K562 (cell line): ENCODE measurements around the gene CERS6.

Experiments used
- EP300 ChIP-seq: IDR thresholded peaks from 2 replicates; pipeline ENCODE4 v1.6.1; 2012; ENCODE audit warnings: low read length, improper control_type of control experiment
- HSF4 ChIP-seq: fragments of 250-450 bp; sonication (Bioruptor Pico); IDR thresholded peaks from 2 replicates; pipeline ENCODE4 v2.1.2; 2022; ENCODE audit warnings: mild to moderate bottlenecking, moderate library complexity, borderline replicate concordance
- MTA3 ChIP-seq: fragments of 450-650 bp; formaldehyde crosslinking; IDR thresholded peaks from 2 replicates; pipeline ENCODE4 v1.6.1; 2017; ENCODE audit warnings: mild to moderate bottlenecking, borderline replicate concordance
- NCOA1 ChIP-seq: fragments of 450-650 bp; IDR thresholded peaks from 2 replicates; pipeline ENCODE4 v1.6.1; 2016; ENCODE audit warnings: low read depth
- NFYB ChIP-seq: IDR thresholded peaks from 2 replicates; pipeline ENCODE4 v1.6.1; 2011; ENCODE audit warnings: mild to moderate bottlenecking, moderate library complexity; ENCODE audit not compliant: insufficient read length; ENCODE audit errors: extremely low read depth
- POLR2A ChIP-seq: fragments of 450-650 bp; conservative IDR thresholded peaks from 2 replicates; pipeline ENCODE4 v1.6.1; 2016
- POLR2AphosphoS5 ChIP-seq: IDR thresholded peaks from 2 replicates; pipeline ENCODE4 v1.6.1; 2011; ENCODE audit warnings: mild to moderate bottlenecking, low read depth, low read length, moderate library complexity; ENCODE audit not compliant: control insufficient read depth, insufficient read depth
- SRF ChIP-seq, 2 experiments: fragments of 250-450, 450-650 bp in 1 of 2; sonication (Bioruptor Pico) in 1 of 2; sonication (generic) in 1 of 2; formaldehyde crosslinking; IDR thresholded peaks; 2 replicates each; pipeline versions ENCODE4 v1.5.0 to v1.5.1; 2020 to 2022; ENCODE audit warnings: mild to moderate bottlenecking in 1 of 2, missing genetic modification reagents in 1 of 2
- ZNF384 ChIP-seq: IDR thresholded peaks from 2 replicates; pipeline ENCODE4 v1.6.1; 2012; ENCODE audit warnings: low read depth, low read length, improper control_type of control experiment
- TF ChIP-seq, protein P1 (sequence below): fragments of 450-650 bp; IDR thresholded peaks from 2 replicates; pipeline ENCODE4 v1.6.1; 2017; ENCODE audit warnings: antibody characterized with exemption, mild to moderate bottlenecking
- TF ChIP-seq, protein P2 (sequence below): fragments of 250-450 bp; sonication (Bioruptor Pico); IDR thresholded peaks from 2 replicates; pipeline ENCODE4 v1.4.0; 2020; ENCODE audit warnings: mild to moderate bottlenecking, moderate library complexity, borderline replicate concordance

DNA sequence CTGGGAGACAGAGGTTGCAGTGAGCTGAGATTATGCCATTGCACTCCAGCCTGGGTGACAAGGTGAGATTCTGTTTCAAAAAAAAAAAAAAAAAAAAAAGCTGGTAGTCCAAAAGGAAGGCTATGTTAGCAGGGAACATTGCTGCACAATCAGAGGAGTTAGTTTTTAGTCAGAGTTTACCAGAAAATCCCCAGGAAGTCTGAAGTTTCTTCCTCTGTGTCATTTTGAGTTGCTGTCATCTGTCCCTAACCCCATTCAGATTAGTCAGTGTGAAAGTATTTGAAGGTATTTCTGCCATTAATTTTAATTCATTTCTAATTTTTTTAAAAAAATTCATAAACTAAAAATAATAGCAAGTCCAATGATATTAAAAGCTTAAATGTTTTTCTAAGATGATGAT lies 33.5 kb upstream of the CERS6 start:
- TF ChIP-seq HSF4 (CRISPR knock-in tag) = no peak
- no peak for TF ChIP-seq POLR2AphosphoS5
- TF ChIP-seq, protein P1, sequence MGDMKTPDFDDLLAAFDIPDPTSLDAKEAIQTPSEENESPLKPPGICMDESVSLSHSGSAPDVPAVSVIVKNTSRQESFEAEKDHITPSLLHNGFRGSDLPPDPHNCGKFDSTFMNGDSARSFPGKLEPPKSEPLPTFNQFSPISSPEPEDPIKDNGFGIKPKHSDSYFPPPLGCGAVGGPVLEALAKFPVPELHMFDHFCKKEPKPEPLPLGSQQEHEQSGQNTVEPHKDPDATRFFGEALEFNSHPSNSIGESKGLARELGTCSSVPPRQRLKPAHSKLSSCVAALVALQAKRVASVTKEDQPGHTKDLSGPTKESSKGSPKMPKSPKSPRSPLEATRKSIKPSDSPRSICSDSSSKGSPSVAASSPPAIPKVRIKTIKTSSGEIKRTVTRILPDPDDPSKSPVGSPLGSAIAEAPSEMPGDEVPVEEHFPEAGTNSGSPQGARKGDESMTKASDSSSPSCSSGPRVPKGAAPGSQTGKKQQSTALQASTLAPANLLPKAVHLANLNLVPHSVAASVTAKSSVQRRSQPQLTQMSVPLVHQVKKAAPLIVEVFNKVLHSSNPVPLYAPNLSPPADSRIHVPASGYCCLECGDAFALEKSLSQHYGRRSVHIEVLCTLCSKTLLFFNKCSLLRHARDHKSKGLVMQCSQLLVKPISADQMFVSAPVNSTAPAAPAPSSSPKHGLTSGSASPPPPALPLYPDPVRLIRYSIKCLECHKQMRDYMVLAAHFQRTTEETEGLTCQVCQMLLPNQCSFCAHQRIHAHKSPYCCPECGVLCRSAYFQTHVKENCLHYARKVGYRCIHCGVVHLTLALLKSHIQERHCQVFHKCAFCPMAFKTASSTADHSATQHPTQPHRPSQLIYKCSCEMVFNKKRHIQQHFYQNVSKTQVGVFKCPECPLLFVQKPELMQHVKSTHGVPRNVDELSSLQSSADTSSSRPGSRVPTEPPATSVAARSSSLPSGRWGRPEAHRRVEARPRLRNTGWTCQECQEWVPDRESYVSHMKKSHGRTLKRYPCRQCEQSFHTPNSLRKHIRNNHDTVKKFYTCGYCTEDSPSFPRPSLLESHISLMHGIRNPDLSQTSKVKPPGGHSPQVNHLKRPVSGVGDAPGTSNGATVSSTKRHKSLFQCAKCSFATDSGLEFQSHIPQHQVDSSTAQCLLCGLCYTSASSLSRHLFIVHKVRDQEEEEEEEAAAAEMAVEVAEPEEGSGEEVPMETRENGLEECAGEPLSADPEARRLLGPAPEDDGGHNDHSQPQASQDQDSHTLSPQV = no peak
- TF ChIP-seq POLR2A = no peak
- TF ChIP-seq MTA3 = no peak
- no peak for TF ChIP-seq NCOA1
- TF ChIP-seq EP300 = no peak
- TF ChIP-seq, protein P2, sequence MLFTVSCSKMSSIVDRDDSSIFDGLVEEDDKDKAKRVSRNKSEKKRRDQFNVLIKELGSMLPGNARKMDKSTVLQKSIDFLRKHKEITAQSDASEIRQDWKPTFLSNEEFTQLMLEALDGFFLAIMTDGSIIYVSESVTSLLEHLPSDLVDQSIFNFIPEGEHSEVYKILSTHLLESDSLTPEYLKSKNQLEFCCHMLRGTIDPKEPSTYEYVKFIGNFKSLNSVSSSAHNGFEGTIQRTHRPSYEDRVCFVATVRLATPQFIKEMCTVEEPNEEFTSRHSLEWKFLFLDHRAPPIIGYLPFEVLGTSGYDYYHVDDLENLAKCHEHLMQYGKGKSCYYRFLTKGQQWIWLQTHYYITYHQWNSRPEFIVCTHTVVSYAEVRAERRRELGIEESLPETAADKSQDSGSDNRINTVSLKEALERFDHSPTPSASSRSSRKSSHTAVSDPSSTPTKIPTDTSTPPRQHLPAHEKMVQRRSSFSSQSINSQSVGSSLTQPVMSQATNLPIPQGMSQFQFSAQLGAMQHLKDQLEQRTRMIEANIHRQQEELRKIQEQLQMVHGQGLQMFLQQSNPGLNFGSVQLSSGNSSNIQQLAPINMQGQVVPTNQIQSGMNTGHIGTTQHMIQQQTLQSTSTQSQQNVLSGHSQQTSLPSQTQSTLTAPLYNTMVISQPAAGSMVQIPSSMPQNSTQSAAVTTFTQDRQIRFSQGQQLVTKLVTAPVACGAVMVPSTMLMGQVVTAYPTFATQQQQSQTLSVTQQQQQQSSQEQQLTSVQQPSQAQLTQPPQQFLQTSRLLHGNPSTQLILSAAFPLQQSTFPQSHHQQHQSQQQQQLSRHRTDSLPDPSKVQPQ (CRISPR knock-in tag) = no peak
- TF ChIP-seq NFYB = no peak
- TF ChIP-seq ZNF384 = no peak
- no peak for TF ChIP-seq SRF (CRISPR knock-in tag; IDR thresholded peaks at IDR 0.05)
